ENCODE measurements around the gene WTAP.

Gene WTAP

DNA sequence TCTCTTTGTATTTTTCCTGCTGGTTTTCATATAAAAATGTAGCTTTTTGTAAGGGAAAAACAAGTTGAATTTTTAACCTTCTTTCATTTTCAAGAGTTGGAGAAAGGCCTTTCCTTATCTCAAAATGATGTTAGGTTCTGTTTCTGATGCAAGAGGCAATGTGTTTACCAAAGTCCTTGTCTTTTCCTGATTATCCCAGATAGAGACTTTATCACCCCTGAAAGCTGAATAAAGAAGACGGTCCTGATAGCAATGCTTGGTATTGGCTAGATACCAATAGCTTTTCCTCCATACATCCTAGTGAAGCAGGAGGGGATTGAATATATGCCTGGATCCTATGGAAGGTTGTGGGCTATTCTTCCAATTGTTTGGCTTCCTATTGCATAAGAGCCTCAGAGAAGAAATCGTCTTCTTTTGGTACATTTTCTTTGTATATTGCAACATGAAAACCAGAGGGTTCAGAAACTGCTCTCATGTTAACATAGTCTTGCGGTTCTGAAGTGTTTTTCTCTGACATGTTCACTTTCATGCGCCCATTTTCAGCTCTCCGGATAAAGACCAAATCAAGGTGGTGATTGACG is 78.2 kb downstream of the WTAP start:
- DNase-seq (ENCODE audit: low read depth), result no peak
